Retina (tissue), 1 donor: ENCODE data around the gene NHSL1.
A peak's percentile ranks its signal among the peaks of the same experiment; 100 is the strongest.

Experiments
- DNase-seq: peaks from one replicate; pipeline ENCODE4 v3.0.0-alpha.2; 2016

Gene NHSL1

GRCh38 chr6:138422861-138423260 is 76.4 kb downstream of the NHSL1 start:
- DNase-seq: no peak

- DNase-seq: no peak
Observed at GRCh38 chr6:138421608-138422007, 77.7 kb downstream of the NHSL1 start.

- DNase-seq: no peak
Observed at GRCh38 chr6:138421089-138421488, 78.2 kb downstream of the NHSL1 start.

GRCh38 chr6:138420356-138420755 is 78.9 kb downstream of the NHSL1 start:
- no peak for DNase-seq

- no peak for DNase-seq
Observed at GRCh38 chr6:138419766-138420165, 79.5 kb downstream of the NHSL1 start.

GRCh38 chr6:138418118-138418742 is 81.1 kb downstream of the NHSL1 start:
- no peak for DNase-seq

GRCh38 chr6:138417493-138418117 is 81.7 kb downstream of the NHSL1 start:
- DNase-seq: no peak

- DNase-seq: no peak
Observed at GRCh38 chr6:138416206-138416605, 83.1 kb downstream of the NHSL1 start.

- no peak for DNase-seq
Observed at GRCh38 chr6:138415125-138415524, 84.2 kb downstream of the NHSL1 start.

- no peak for DNase-seq
Observed at GRCh38 chr6:138410972-138411880, 88.1 kb downstream of the NHSL1 start.

- DNase-seq: no peak
Observed at GRCh38 chr6:138410048-138410735, 89.1 kb downstream of the NHSL1 start.

- no peak for DNase-seq
Observed at GRCh38 chr6:138406443-138406842, 92.9 kb downstream of the NHSL1 start.

GRCh38 chr6:138405816-138406413 is 93.4 kb downstream of the NHSL1 start:
- no peak for DNase-seq

GRCh38 chr6:138404666-138405337 is 94.5 kb downstream of the NHSL1 start:
- peak; percentile 69 for DNase-seq

- peak; percentile 92 for DNase-seq
Observed at GRCh38 chr6:138403801-138404665, 95.3 kb downstream of the NHSL1 start, which contains the start of gene HEBP2. Gene HEBP2, plus strand, starts transcription at chr6:138404223. Its CDS starts 273 bp downstream, at chr6:138404496.

- DNase-seq: no peak
Observed at GRCh38 chr6:138403324-138403800, 95.9 kb downstream of the NHSL1 start.

- no peak for DNase-seq
Observed at GRCh38 chr6:138402838-138403187, 96.5 kb downstream of the NHSL1 start.

- no peak for DNase-seq
Observed at GRCh38 chr6:138401960-138402837, 97.1 kb downstream of the NHSL1 start.

GRCh38 chr6:138400326-138400725 is 99.0 kb downstream of the NHSL1 start:
- DNase-seq: no peak
